HG03159 (cell line): ENCODE measurements around the gene CPNE4.
A peak's percentile ranks its signal among the peaks of the same experiment; 100 is the strongest.

ENCODE experiments used
- ATAC-seq: cut with Tn5 transposase; IDR thresholded peaks from one replicate; pipeline ENCODE4 v1.9.1; 2021; ENCODE audit warnings: mild to moderate bottlenecking, moderate library complexity; ENCODE audit not compliant: unreplicated experiment

CPNE4 gene

DNA sequence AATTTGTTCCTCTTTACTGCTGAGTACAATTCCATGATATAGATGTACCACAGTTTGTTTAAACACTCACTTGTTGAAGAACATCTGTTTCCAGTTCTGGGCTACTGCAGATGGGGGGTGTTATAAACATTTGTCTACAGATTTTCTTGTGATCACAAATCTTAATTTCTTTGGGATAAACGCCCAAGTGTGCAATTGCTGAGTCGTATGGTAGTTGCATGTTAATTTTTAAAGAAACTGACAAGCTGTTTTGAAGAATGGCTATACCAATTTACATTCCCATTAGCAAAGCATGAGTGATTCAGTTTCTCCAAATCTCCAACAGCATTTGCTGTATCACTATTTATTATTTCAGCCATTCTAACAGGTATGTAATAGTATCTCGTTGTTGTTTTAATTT is 290.0 kb downstream of the CPNE4 start:
- ATAC-seq, result no peak

DNA sequence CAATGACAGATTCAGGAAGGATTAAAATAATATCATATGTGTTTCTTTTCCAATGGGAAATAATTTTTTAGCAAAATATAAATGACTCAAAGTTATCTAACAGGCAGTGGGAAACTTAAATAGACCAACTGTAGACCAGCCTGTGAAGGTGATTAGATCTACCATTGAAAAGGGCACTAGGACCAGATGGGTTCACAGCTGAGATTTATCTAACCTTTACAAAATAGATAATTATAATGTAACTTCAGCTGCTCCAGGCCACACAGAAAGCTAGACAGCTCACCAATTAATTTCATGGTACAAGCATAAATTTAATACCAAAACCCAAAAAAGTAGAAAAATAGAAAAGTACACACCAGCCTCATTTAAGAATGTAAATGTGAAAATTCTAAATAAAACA is 291.7 kb downstream of the CPNE4 start:
- no peak for ATAC-seq

DNA sequence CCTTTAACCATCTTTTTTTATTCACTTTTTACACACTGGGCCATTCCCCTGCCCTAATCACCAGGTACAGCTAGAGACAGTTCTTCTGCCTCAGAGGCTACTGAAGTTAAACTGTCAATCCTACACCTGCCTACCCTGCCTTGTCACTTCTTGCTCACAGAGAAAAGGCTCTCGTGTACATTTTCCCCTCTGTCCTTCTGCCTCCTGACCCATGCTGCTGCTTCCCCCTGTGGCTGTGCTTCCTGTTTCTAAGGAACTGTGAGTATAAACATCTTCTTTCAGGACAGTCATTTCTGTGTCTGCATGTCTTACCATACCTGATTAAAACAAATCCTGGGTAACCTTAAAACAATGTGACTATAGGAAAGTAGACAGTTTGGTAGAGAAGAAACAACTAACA is 295.6 kb downstream of the CPNE4 start:
- no peak for ATAC-seq

DNA sequence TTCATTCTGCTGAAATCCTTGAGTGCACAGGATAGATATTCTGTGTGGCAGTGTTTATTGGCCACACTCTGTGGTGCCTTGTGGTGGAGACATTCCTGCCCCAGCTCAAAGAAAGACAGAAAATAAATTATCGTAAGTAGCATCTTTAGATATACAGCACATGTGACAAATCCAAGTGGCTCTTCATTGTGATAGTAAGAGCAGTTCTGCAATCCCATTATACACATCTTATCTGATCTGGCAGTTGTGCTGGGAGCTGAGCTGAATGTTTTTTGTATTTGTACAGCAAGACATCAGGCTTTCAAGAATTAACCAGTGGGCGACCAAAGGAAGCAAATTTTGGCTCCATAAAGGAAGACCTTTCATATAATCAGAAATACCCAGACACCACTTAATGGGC is 296.7 kb downstream of the CPNE4 start:
- no peak for ATAC-seq

DNA sequence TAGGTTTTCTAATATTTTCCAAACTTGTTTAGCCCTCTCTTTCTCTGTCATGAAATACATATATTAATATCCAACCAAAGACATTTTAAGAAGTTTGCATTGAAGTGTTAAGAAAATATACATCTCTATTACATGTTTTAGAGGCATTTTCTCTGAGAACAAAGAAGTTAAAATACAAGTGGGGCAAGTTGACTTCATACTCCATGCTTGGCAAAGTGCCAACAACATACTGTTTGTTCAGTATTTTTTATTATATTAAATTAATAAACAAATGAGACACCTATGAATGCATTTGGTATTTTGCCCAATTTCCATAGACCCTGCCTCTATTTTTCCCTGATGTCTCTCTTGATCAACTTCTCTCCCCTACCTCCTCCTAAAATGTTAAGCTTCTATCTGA is 299.3 kb downstream of the CPNE4 start:
- no peak for ATAC-seq

DNA sequence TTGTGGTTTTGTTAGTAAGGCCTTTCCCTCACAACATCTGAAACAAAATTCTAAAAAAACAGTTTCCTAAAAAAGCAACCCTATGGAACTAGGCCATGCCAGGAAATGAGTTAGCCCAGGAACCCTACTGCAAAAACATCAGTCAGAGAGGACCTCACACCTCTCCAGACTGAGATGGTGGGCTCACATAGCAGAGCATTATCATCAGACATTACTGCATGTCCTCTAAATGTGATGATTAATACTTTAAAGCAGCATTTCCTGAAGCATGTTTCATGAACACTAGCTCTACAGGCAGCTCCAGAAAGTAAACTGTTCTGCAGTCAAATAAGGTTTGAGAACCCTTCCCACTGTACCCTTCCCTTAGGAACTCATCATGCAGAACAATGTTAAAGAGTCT is 299.7 kb downstream of the CPNE4 start:
- ATAC-seq, result no peak

DNA sequence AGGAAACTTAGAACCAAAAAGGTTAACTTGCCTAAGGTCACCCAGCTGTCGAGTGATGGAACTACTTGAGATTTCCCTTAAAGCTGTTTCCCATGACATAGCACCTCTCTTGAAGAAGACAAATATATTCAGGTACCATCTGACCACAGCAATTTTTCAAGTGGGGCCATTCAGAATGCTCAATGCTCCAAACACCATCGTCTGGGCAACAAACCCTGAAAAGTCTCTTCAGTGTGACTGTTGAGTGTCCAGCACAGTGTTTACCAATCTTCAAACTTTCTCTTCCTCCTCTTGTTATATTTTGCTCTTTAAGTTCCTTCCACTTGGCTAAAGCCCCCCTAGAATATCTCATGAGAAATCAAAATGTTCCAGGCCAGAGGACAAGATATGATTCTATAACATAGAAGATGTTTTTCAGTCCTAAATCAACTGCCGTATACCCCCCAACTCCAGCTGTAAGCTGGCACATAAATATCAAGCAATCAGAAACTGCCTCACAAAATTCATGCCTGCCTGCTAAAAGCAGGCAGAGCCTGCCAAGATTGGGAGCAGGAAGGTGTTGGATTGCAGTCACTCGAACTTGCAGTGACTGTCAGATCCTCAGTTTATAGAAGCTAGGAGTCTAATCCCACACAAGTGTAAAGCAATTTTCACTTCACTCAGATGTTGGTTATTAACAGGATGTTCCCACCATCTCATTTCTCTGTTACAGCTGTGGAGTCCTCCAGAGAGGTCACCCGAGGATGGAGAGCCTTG is 301.6 kb downstream of the CPNE4 start:
- ATAC-seq, result no peak

DNA sequence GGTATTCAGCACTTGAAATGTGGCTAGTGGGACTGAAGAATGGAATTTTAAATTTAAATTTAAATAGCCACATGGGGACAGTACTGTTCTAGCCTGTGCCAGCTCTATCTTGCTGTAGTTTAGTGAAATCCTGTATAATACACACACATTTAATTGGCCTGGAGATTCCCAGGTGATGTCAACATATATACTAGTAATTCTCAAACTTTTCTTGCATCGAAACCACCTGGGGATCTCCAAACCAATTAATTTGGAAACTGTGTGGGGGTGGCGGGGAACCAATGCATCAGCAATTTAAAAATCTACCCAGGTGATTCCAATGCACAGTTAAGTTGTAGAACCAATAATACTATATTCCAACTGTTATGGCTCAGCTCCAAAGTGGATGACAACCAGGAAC is 303.1 kb downstream of the CPNE4 start:
- no peak for ATAC-seq

DNA sequence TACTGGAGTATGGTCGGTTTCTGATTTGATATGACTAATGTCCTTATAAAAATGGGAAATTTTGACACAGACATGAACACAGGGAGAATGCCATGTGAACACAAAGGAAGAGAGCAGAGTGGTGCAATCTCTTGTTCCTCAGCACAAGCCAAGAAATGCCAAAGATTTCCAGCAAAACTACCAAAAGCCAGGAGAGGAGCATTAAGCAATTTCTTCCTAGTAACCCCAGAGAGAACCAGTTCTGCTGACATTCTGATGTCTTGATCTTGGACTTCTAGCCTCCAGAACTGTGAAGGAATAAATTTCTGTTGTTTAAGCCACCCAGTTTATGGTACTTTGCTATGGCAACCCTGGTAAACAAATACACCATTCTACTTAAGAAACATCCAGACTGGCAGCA is 304.2 kb downstream of the CPNE4 start:
- no peak for ATAC-seq

DNA sequence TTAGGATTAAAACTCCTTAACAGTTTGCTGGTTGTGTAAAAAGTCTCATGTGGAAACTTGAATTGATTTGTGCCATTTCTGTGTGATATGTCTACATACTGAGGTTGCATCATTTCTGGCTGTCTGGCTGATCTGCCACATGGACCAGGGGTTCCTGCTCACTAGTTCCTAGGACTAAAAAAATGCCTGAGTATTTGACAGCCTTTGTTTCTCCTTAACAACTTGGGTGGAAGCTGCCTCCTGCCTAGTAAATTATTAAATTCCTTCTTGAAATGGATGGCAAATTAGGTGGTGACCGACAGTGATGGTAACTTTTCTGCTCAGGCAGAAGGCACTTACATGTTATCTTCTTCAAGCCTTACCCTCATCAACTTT is 305.2 kb downstream of the CPNE4 start:
- no peak for ATAC-seq

DNA sequence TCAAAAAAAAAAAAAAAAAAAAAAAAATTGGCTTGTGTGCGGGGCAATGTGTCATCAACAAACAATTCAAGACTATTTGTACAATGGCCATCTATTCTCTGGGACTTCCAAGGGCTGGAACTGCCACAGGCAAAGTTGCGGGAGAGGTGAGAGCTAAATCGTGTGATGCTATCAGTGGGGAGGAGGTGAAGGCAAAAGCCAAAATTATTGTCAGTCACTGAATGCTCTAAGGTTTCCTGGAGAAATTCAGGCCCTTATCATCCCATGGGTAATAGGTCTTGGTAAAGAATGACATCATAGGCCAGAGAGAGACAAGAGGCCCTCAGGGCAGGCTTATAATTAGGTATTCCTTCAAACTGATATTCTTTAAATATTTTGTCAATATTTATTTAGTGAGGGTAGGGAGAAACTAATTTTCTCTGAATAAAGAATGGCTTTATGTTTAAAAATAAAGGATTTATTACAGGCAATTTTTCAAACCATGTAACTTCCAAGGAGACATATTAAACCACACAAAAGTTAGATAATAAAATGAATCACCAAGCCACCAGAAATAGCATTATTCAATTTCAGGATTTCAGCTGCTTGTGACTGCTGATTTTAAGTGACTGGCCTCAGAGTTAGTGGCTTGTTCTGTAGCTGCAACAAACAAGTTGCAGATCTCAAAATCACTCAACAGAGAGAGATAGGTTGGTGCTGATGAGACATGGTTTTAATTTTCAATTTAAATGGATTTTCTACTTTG is 305.7 kb downstream of the CPNE4 start:
- no peak for ATAC-seq

DNA sequence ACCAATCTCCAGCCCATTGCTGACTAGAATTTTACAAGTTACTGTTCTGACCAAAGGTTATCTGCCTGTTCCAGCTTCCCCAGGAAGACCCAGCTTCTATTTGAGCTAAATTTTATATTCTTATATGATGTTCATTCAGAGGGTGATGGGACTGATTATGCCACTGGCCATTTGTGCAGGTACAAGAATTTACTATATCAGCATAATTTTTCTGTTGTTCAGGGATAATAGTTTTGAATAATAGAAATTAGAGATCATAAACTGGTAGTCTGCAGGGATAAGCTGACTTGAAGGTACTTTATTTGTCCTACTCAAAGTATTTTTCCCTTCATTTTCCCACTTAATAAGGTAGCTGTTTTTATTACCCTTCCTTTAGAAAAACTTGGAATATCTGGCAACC is 309.4 kb downstream of the CPNE4 start:
- no peak for ATAC-seq

DNA sequence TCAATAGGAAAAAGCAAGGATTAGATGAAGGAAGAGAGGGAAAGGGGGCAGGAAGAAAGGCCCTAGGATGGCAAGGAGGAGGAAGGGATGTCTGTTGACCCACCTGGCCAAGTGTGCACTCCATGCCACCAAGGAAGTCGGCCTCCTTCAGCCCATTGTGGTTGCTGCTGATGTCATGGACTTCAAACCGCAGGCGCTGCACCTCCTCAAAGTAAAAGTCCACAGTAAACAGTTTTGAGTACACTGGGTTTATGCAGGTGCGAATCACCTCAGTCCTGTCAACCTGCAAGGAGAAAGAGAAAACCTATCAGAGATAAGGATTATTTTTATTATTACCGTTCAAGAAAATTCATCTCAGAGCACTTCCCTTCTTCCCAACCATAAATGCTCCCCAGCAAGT is 311.5 kb downstream of the CPNE4 start:
- no peak for ATAC-seq

DNA sequence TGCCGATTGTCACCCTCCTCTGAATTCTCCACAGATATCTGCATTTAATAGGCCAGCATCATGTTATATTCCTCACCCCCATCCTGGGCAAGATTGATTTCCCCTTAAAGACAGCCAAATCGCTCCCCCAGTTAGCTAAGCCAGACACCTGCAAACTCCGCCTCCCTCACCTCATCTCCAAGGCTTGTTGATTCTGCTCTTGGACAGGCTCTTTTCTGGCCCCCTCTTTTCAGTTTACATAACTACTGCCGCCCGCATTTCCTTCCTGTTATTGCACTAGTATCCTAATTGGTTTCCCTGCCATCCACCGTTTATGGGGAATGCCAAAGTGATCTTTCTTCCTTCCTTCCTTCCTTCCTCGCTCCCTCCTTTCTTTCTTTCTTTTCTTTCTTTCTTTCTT is 317.3 kb downstream of the CPNE4 start:
- no peak for ATAC-seq

DNA sequence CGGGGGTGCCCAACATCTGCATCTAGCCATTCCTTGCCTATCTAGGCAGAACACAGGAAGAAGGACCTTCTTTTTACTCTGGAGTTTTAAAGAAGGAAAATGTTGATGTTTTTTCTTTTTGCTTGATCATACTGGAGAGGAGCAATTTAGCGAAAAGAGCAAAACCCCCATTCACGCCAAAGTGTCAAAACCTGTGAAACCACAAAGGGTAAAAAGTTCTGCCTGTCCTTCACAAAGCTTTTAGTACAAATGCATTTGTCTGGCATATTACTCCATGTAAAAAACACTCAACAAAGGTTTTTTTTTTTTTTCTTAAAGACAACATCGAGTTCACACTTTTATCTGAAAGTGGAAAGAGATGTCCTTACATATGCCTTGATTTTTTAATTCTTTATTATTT is 317.9 kb downstream of the CPNE4 start:
- no peak for ATAC-seq

DNA sequence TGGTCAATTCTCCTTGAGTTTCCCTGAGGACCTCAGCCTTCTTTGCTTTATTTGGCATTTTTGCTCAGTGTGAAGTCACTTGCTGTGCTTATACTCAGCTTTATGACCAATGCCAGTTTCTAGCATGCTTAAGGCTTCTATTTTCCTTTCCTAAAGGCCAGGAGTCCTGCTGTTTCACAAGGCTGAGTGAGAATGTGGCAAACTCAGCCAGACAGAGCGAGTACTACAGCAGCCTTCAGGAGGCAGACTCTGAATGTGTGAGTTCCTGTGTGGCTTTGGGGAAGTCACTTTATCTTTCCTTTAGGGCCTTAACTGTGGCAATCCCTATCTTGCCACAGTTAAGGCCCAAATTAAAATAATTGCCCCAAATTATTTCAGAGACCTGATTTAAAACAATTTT is 318.8 kb downstream of the CPNE4 start:
- no peak for ATAC-seq

DNA sequence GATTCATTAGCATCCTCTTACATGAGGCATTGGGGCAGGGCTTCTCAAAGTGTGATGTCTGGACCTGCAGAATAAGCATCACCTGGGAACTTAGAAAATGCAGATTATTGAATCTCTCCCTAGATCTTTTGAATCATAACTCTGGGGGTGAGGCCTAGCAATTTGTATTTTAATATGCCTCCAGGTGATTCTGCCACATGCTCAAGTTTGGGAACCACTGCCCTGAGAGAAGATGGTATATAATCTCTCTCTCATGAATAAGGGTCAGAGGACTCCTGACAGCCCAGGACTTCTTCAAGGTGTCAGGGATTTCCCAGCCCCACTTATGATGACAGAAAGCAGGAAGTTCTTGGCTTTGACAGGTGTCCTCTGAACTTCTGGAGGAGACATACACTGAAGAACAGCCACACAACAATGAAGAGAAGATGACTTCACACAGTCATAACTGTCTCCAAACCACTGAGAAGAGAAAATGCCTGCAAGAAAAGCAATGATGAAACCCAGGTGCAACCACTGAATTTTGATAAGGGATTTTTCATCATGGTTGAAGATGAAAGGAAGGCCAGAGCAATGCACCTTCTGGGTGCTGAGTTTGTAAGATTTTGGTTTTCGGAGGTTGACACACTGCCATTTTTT is 320.1 kb downstream of the CPNE4 start:
- ATAC-seq, result peak; percentile 89

DNA sequence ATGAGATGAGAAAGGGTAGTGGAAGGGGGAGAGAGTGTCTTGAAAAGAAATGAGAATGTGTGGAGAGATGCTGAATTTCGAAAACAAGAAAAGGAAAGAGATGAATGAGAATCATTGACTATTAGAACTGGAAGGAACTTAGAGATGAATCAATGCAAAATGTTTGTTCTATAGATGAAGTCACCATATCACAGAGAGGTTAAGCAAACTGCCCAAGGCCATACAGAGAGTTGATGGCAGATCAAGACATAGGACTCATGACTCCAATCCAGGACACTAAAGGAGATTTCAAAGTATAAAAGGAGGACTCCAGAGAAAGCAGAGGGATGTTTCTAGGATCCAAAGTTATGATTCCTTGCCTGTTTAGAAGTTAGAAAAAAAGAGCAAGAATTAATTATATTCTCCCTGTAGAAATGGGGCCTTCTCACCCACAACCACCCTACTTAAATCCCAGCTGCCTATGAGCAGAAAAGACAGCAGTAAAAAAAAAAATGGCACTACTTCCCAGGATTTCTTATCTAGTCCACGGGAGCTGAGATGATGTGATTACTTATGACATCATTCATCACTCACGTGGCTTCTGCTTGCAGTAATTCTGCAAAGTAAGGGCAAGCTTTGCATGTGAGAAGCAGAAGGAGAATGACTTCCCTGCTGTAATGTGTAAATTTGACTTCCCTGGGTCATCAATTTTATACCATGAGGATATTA is 321.2 kb downstream of the CPNE4 start:
- no peak for ATAC-seq

DNA sequence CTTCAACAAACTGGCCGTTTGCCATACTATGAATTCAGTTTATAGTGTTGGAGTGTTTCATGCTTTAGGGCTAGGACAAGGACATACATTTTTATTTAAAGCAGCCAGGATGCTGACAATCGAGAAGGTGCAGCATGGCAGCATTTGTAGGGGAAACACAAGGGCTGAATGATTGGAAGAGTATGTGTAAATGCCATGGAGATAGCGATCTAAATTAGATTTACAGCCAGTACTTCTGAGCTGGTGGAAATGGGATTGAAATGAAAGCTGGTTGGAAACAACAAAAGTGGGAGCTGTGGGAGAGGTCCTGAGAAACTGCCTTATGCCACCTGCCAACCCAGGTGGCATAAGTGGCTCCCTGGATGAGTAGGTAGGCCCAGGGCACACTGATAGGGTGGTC is 322.2 kb downstream of the CPNE4 start:
- ATAC-seq, result no peak

DNA sequence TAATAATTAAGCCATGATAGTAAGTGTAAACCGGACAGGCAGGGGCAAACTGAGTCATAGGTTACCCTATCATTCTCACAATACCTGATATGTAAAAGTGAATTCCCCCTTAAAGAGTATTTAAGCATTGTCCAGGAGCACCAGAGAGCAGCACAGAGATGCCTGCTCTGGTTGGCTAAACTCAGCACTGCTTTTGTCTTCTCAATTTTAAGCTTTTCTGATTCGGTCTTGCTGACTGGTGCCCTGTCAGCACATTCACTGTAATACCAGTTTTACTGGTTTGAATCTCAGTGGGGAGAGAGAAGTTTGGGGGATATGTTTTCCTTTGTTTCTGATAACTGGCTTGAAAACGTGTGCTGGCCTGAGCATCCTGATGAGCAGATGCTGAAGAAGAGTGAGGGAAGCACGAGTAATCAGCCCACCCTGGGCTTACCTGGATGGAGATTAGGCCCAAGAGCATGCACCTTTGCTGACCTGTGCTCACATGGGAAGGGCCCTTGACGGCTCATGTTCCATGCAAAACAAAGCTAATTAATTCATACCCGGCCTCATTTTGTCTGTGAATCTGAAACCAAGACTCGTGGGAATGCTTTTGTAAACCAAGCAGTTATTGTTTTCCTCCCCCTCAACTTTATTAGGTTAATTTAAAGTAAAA is 323.6 kb downstream of the CPNE4 start:
- ATAC-seq, result no peak

DNA sequence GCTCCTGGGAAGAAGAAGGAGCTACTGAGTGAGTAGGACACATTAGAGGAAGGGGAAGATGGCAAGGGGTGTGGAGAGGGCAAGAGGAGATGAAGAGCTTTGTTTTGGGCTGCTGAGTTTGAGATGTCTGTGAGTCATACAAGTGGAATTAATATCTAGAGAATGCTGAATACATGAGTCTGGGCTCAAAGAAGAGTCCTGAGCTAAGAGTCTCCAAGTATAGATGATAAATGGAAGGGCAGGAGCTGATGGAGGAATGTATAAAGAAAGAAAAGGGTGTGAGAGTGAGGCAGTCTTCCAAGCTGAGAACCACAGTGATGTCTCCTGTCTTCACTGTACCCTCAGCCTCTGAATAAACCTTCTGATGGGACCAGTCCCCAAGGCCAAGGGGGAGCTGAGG is 326.6 kb downstream of the CPNE4 start:
- ATAC-seq, result no peak
